K562 (cell line): ENCODE results near the gene DLL4. TPM values are rescaled to one million over a fixed set of nuclear protein-coding genes. Genes with fewer than 3 reads are reported as not detected.

Experiments
- ATAC-seq: fragments of 200-7000 bp; cut with Tn5 transposase; 3 replicates; pipeline ENCODE4 v1.9.1; 2020; ENCODE audit warnings: moderate library complexity
- BruUV-seq: library from RNA; stranded (reverse); fragments of 400-500 nt; replicated peaks from 2 replicates; lab custom pipeline; 2021; lab: Mats Ljungman, UMichigan
- CTCF ChIA-PET: fragments of 300-600 bp; formaldehyde crosslinking; extraction: SDS; loops from one replicate; lab custom pipeline; 2021; ENCODE audit warnings: low intra/inter-chr PET ratio; lab: Yijun Ruan, JAX
- POLR2A ChIA-PET: fragments of 300-600, 350-650 bp; sonication (Branson Sonifier 250); formaldehyde crosslinking; extraction: SDS; loops from one replicate; lab custom pipeline; 2021; ENCODE audit warnings: antibody characterized with exemption, inconsistent platforms; lab: Yijun Ruan, JAX
- DNase-seq, 4 experiments: peaks; one replicate each; pipeline versions ENCODE4 v3.0.0 to v3.0.0-alpha.2; 2011 to 2018; ENCODE audit warnings: low spot score in 3 of 4, mixed read lengths in 3 of 4; ENCODE audit errors: extremely low read depth in 1 of 4
- FAIRE-seq: peaks from 2 replicates; lab custom pipeline; 2011; peaks lifted over from hg19 to GRCh38; lab: Jason Lieb, UNC
- H2AFZ ChIP-seq: 2 replicates; pipeline ENCODE4 v1.6.0; 2011; ENCODE audit warnings: low read depth, low read length, control low read depth, inconsistent platforms
- H3K27ac ChIP-seq: fragments of 200-600 bp; 3 replicates; pipeline ENCODE4 v1.8.0; 2011; ENCODE audit warnings: low read depth, mild to moderate bottlenecking, control low read depth, inconsistent platforms, low read length, moderate library complexity, mixed read lengths; ENCODE audit errors: extremely low read depth
- H3K27me3 ChIP-seq, 2 experiments: fragments of 300-600 bp in 1 of 2; 2 replicates in 1 of 2; 3 replicates in 1 of 2; pipeline versions ENCODE4 v1.6.0 to v1.8.0; 2011; ENCODE audit warnings: inconsistent platforms in 2 of 2, low read length in 2 of 2, mild to moderate bottlenecking in 1 of 2, mixed read lengths in 1 of 2, moderate library complexity in 1 of 2; ENCODE audit not compliant: control insufficient read depth in 2 of 2, insufficient read depth in 2 of 2
- H3K36me3 ChIP-seq: fragments of 300-600 bp; 3 replicates; pipeline ENCODE4 v1.8.0; 2011; ENCODE audit warnings: mild to moderate bottlenecking, low read length, inconsistent platforms; ENCODE audit not compliant: control insufficient read depth, insufficient read depth
- H3K4me1 ChIP-seq, 2 experiments: fragments of 200-600 bp in 1 of 2; replicated peaks in 1 of 2; 2 replicates in 1 of 2; 3 replicates in 1 of 2; pipeline versions ENCODE4 v1.5.1 to v1.8.0; 2011; ENCODE audit warnings: inconsistent platforms in 2 of 2, low read length in 2 of 2, mild to moderate bottlenecking in 1 of 2, mixed read lengths in 1 of 2, moderate library complexity in 1 of 2; ENCODE audit not compliant: control insufficient read depth in 2 of 2, insufficient read depth in 2 of 2
- H3K4me2 ChIP-seq: 2 replicates; pipeline ENCODE4 v1.6.1; 2011; ENCODE audit warnings: low read length, control low read depth, inconsistent platforms, mixed read lengths; ENCODE audit not compliant: insufficient read depth
- H3K4me3 ChIP-seq: fragments of 200-600 bp; sonication (generic), shearing (Covaris generic); 2 replicates; pipeline ENCODE4 v1.5.1; 2016; ENCODE audit warnings: control low read depth, inconsistent platforms
- H3K79me2 ChIP-seq: fragments of 200-600 bp; 3 replicates; pipeline ENCODE4 v1.8.0; 2011; ENCODE audit warnings: low read length, inconsistent platforms; ENCODE audit not compliant: control insufficient read depth, insufficient read depth
- H3K9ac ChIP-seq, 2 experiments: 2 replicates each; pipeline versions ENCODE4 v1.6.0 to v1.6.1; 2011; ENCODE audit warnings: low read depth in 2 of 2, low read length in 2 of 2, control low read depth in 1 of 2, inconsistent platforms in 1 of 2, mild to moderate bottlenecking in 1 of 2, mixed read lengths in 1 of 2; ENCODE audit not compliant: insufficient read depth in 1 of 2
- H3K9me1 ChIP-seq: one replicate; pipeline ENCODE4 v1.6.0; 2011; ENCODE audit warnings: inconsistent platforms, mild to moderate bottlenecking, low read length, moderate library complexity; ENCODE audit not compliant: control insufficient read depth, insufficient read depth
- H3K9me3 ChIP-seq: replicated peaks from 2 replicates; pipeline ENCODE4 v1.5.1; 2011; ENCODE audit warnings: low read depth, low read length, inconsistent platforms; ENCODE audit not compliant: control insufficient read depth, insufficient read depth
- H4K20me1 ChIP-seq: replicated peaks from 2 replicates; pipeline ENCODE4 v1.6.1; 2011; ENCODE audit warnings: low read length, inconsistent platforms, mixed read lengths; ENCODE audit not compliant: control insufficient read depth, insufficient read depth
- BRD4 ChIP-seq: fragments of 200-600 bp; sonication (generic); IDR thresholded peaks from 2 replicates; pipeline ENCODE4 v1.6.1; 2017; ENCODE audit warnings: inconsistent platforms
- CTCF ChIP-seq, 3 experiments: IDR thresholded peaks in 2 of 3; conservative IDR thresholded peaks in 1 of 3; 2 replicates each; pipeline ENCODE4 v1.5.1; 2011 to 2012; ENCODE audit warnings: low read length in 3 of 3, mild to moderate bottlenecking in 3 of 3, control low read depth in 2 of 3, improper control_type of control experiment in 1 of 3, inconsistent platforms in 1 of 3, low read depth in 1 of 3, mixed read lengths in 1 of 3, moderate library complexity in 1 of 3; ENCODE audit not compliant: insufficient read depth in 2 of 3
- PTRF ChIP-seq: fragments of 450-650 bp; IDR thresholded peaks from 2 replicates; pipeline ENCODE4 v1.6.1; 2016; ENCODE audit warnings: mild to moderate bottlenecking, missing genetic modification characterization, missing compliant biosample characterization
- ZFP1 ChIP-seq: fragments of 450-650 bp; formaldehyde crosslinking; IDR thresholded peaks from 2 replicates; pipeline ENCODE4 v1.4.0; 2020; ENCODE audit warnings: mild to moderate bottlenecking, mixed read lengths
- WGBS: fragments of 100-300 bp; shearing (Covaris generic); methylation state at CpG from one replicate; pipeline ENCODE4 v1.1.6; 2016; ENCODE audit warnings: low coverage, mixed read lengths; ENCODE audit not compliant: insufficient coverage; ENCODE audit errors: missing lambda C conversion rate; 5-methylcytosine and 5-hydroxymethylcytosine counted together
- in situ Hi-C: fragments of 300-500 bp; cut with MboI; formaldehyde crosslinking; loops from 4 replicates; pipeline ENCODE4 v1.15.0; 2018; ENCODE audit warnings: inconsistent platforms, mixed read lengths
- intact Hi-C: fragments of 100-400 bp; cut with micrococcal nuclease; formaldehyde crosslinking; loops from 2 replicates; pipeline ENCODE4 v1.14.2; 2022
- polyA plus RNA-seq, 8 experiments: library from polyadenylated mRNA; depleted of rRNA in 4 of 8; stranded (reverse) in 5 of 8; unstranded in 3 of 8; fragments of >200 nt; fragmentation: Nextera tagmentation in 2 of 8; fragmentation: Illumina TruSeq in 1 of 8; extraction: Ambion mirVana in 2 of 8; extraction: Trizol in 1 of 8; gene quantifications; 2 replicates each; pipeline versions ENCODE4 v1.2.1 to v1.2.3, GENCODE V29; 2011 to 2014; ENCODE audit warnings: inconsistent platforms in 1 of 8, missing spikeins in 1 of 8
- total RNA-seq, 7 experiments: library from RNA; depleted of rRNA in 6 of 7; stranded (reverse); fragments of >200 nt in 6 of 7; fragmentation: Illumina TruSeq in 2 of 7; extraction: Trizol in 2 of 7; gene quantifications; 2 replicates each; pipeline versions ENCODE4 v1.2.1 to v1.2.3, GENCODE V29; 2011 to 2021; ENCODE audit warnings: low replicate concordance in 1 of 7
- TF ChIP-seq, protein P1 (sequence below): sonication (generic); formaldehyde crosslinking; IDR thresholded peaks from 2 replicates; pipeline ENCODE4 v1.8.0; 2022; ENCODE audit warnings: missing genetic modification reagents, mild to moderate bottlenecking, moderate library complexity, borderline replicate concordance

The DLL4 gene
- total and polyA plus RNA-seq, 9 of the 15 experiments (the other 6 are each of a cell fraction or from before 2014, with no cell fraction given), result 0.04 to 1.1 (median 0.41) TPM; not detected in 1

- TF ChIP-seq CTCF (IDR thresholded peaks at IDR 0.05 in 2 of 3, conservative IDR thresholded peaks at IDR 0.05 in 1 of 3; ENCODE audit: insufficient read depth in 2 of 3, low read depth in 1 of 3, low read length in 3 of 3) (peak; percentile 61 to 91 (median 67)), BRD4 (no peak)
- TF ChIP-seq, all 486 proteins: peak for 4
Observed at GRCh38 chr15:40914486-40914885, 14.7 kb upstream of the DLL4 start (continued).

DNA sequence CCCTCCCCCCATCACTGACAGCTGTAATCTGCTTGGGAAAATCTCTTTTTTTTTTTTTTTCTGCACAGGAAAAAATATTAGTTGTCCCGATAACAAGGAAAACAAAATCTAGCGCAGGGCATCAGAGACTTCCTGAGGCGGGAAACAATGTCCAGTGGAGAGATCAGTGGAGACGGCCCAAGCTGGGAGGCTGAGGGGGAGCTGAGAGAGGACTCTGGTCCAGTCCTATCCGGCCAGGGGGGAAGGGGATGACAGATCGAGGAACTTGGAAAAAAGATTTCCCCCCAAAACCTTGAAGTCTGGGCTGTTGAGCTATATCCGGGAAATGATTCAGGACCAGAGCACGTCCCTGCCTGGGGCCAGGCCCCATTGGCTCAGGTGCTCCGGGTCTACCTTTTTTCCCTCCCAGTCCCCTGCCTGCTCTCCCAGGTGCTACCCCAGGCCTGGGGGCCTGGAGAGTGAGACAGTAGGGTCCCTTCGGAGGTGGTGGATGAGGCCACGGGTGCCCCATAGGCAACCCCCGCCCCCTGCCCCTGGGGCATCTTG lies 14.0 kb upstream of the DLL4 start:
- POLR2A ChIA-PET, result interaction anchor here (0.6 to 1.3 kb wide), 2 partner anchors 7 to 971 kb away, joined by 3 to 10 read pairs; no protein-coding TSS in a partner anchor
- no peaks in the 10 kb centered on the region for H4K20me1 ChIP-seq
- no peak overlapping the region; the same call in 1 of the 2 replicates for H2AFZ ChIP-seq
- ATAC-seq, result no peak
- no peaks in the 10 kb centered on the region for H3K79me2 ChIP-seq
- no peak overlapping the region for H3K27ac ChIP-seq
- DNase-seq, result no peak
- 49% methylated on average over 8 of the region's 12 CpGs for WGBS
- H3K9me1 ChIP-seq, result no peaks in the 10 kb centered on the region
- CTCF ChIA-PET, result interaction anchor here (0.7 to 1.5 kb wide), 3 partner anchors 107 to 944 kb away, joined by 3 to 8 read pairs (median 3); no protein-coding TSS in a partner anchor
- in situ Hi-C loops, result no loop called here
- no peak overlapping the region for H3K4me2 ChIP-seq
- no peaks in the 10 kb centered on the region for H3K9me3 ChIP-seq
- peaks cover 0 to 28% of the 10 kb centered on the region in 2 experiments; a peak in 3 of 5 replicates for H3K4me1 ChIP-seq
- no peak overlapping the region for H3K4me3 ChIP-seq
- no peak for TF ChIP-seq ZFP1 (CRISPR knock-in tag)
- TF ChIP-seq, protein P1, sequence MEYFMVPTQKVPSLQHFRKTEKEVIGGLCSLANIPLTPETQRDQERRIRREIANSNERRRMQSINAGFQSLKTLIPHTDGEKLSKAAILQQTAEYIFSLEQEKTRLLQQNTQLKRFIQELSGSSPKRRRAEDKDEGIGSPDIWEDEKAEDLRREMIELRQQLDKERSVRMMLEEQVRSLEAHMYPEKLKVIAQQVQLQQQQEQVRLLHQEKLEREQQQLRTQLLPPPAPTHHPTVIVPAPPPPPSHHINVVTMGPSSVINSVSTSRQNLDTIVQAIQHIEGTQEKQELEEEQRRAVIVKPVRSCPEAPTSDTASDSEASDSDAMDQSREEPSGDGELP (CRISPR knock-in tag), result peak; percentile 11; the same call in 1 of the 2 replicates
- no peak for TF ChIP-seq PTRF (tag)
- no peaks in the 10 kb centered on the region for H3K36me3 ChIP-seq
- no peaks in the 10 kb centered on the region for H3K27me3 ChIP-seq
- FAIRE-seq, result no peak
- intact Hi-C loops, result loop anchor here (2.0 kb wide), 1 partner anchor 108 kb away; no protein-coding TSS in a partner anchor
- BruUV-seq, result no TSS peak
- H3K9ac ChIP-seq, result peak overlapping the region in 1 of 2 experiments; percentile 42; a peak in 1 of 4 replicates
